PC-9 (cell line): Measurements from ENCODE around the gene GRAP. TPM values are rescaled to one million over a fixed set of nuclear protein-coding genes. Genes with fewer than 3 reads are reported as not detected.

ENCODE experiments used
- BruUV-seq: library from RNA; stranded (reverse); fragments of 400-500 nt; replicated peaks from 2 replicates; lab custom pipeline; 2021; lab: Mats Ljungman, UMichigan
- CTCF ChIA-PET: fragments of 300-600 bp; sonication (Branson Sonifier 250); formaldehyde crosslinking; loops from one replicate; lab custom pipeline; 2022; ENCODE audit warnings: antibody characterized with exemption; lab: Charles Lee
- POLR2A ChIA-PET: fragments of 300-600 bp; sonication (Branson Sonifier 250); formaldehyde crosslinking; loops from one replicate; lab custom pipeline; 2022; ENCODE audit warnings: antibody characterized with exemption; ENCODE audit not compliant: unreplicated experiment; lab: Charles Lee
- DNase-seq, 2 experiments: peaks; one replicate each; pipeline versions ENCODE4 v3.0.0 to v3.0.0-alpha.2; 2015 to 2022; ENCODE audit warnings: mixed read lengths in 1 of 2
- H2AFZ ChIP-seq: fragments of 200-600 bp; sonication (generic); 2 replicates; pipeline ENCODE4 v1.8.1; 2017; ENCODE audit warnings: antibody characterized with exemption
- H3F3A ChIP-seq: fragments of 200-600 bp; sonication (generic); 2 replicates; pipeline ENCODE4 v1.8.1; 2017; ENCODE audit warnings: antibody characterized with exemption, mild to moderate bottlenecking, low read depth; ENCODE audit not compliant: insufficient read depth
- H3K27ac ChIP-seq: fragments of 200-600 bp; sonication (generic); 2 replicates; pipeline ENCODE4 v1.6.1; 2016; ENCODE audit warnings: mixed run types
- H3K27me3 ChIP-seq: fragments of 200-600 bp; sonication (generic); 2 replicates; pipeline ENCODE4 v1.6.1; 2016; ENCODE audit warnings: low read depth, mixed run types; ENCODE audit not compliant: insufficient read depth
- H3K36me3 ChIP-seq: fragments of 200-600 bp; sonication (generic); 2 replicates; pipeline ENCODE4 v1.6.1; 2016; ENCODE audit warnings: low read depth, mixed run types
- H3K4me1 ChIP-seq: fragments of 200-600 bp; sonication (generic); replicated peaks from 2 replicates; pipeline ENCODE4 v1.6.1; 2016; ENCODE audit warnings: mixed run types; ENCODE audit not compliant: insufficient read depth
- H3K4me2 ChIP-seq: fragments of 200-600 bp; sonication (generic); 2 replicates; pipeline ENCODE4 v1.6.1; 2017; ENCODE audit warnings: mixed run types
- H3K4me3 ChIP-seq: fragments of 200-600 bp; sonication (generic); 2 replicates; pipeline ENCODE4 v1.6.1; 2016; ENCODE audit warnings: mixed run types
- H3K79me2 ChIP-seq: fragments of 200-600 bp; sonication (generic); 2 replicates; pipeline ENCODE4 v1.6.1; 2017; ENCODE audit warnings: low read depth, mixed run types
- H3K9me2 ChIP-seq: fragments of 200-600 bp; sonication (generic); 2 replicates; pipeline ENCODE4 v1.8.1; 2017; ENCODE audit warnings: mild to moderate bottlenecking; ENCODE audit not compliant: insufficient read depth
- H3K9me3 ChIP-seq: fragments of 200-600 bp; sonication (generic); 2 replicates; pipeline ENCODE4 v1.8.1; 2016; ENCODE audit warnings: low read depth; ENCODE audit not compliant: insufficient read depth
- H4K20me1 ChIP-seq: fragments of 200-600 bp; sonication (generic); 2 replicates; pipeline ENCODE4 v1.8.1; 2017; ENCODE audit not compliant: insufficient read depth
- EZH2 ChIP-seq: fragments of 200-600 bp; sonication (generic); IDR thresholded peaks from 2 replicates; pipeline ENCODE4 v1.8.0; 2017; ENCODE audit warnings: antibody characterized with exemption, low read depth
- intact Hi-C: fragments of 100-400 bp; cut with micrococcal nuclease; formaldehyde crosslinking; loops from one replicate; pipeline ENCODE4 v1.10.0; 2022; ENCODE audit not compliant: unreplicated experiment
- total RNA-seq: library from RNA; stranded (reverse); gene quantifications from 2 replicates; pipeline ENCODE4 v1.2.3, GENCODE V29; 2021
- TF ChIP-seq, protein P1 (sequence below): fragments of 200-600 bp; sonication (generic); conservative IDR thresholded peaks from 2 replicates; pipeline ENCODE4 v1.6.1; 2017; ENCODE audit warnings: mixed run types, antibody characterized with exemption, mild to moderate bottlenecking, moderate library complexity

Gene GRAP
- total RNA-seq, 1 experiment from 2014 or later: 0.48 TPM

DNA sequence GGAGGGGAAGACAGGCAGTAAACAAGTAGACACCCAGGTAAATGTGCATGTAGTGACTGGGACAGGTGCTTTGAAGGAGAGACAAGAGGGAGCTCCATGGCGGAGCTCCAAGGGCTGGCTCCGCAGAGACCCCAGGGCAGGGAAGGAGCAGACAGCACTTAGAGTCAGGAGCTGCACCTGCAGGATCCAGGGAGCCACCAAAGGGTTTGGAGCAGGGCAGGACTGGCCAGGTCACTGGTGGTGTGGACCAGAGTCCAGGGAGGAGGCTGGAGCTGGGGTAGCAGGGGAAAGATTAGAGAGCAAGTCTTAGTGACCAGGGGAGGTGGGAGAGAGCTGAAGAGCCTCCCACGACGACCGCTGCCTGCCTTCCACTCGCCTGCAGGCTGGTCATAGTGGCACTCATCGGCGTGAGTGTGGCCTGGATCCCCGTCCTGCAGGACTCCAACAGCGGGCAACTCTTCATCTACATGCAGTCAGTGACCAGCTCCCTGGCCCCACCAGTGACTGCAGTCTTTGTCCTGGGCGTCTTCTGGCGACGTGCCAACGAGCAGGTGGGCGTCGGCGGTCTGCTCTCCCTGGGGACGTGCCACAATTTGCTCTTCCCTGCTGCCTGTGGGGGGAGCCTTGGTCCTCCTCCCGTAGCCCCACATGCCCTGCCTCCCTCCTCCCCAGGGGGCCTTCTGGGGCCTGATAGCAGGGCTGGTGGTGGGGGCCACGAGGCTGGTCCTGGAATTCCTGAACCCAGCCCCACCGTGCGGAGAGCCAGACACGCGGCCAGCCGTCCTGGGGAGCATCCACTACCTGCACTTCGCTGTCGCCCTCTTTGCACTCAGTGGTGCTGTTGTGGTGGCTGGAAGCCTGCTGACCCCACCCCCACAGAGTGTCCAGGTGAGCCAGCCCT lies 27.5 kb downstream of the GRAP start:
- H3K4me3 ChIP-seq: no peak overlapping the region
- no peak for DNase-seq
- H3F3A ChIP-seq: peaks cover 15% of the 10 kb centered on the region; the same call in 1 of the 2 replicates
- H3K27me3 ChIP-seq: peaks cover 3% of the 10 kb centered on the region; the same call in 1 of the 2 replicates
- H4K20me1 ChIP-seq: no peaks in the 10 kb centered on the region
- intact Hi-C loops: no loop called here
- no peaks in the 10 kb centered on the region for H3K36me3 ChIP-seq
- H3K9me3 ChIP-seq: no peaks in the 10 kb centered on the region
- TF ChIP-seq, protein P1, sequence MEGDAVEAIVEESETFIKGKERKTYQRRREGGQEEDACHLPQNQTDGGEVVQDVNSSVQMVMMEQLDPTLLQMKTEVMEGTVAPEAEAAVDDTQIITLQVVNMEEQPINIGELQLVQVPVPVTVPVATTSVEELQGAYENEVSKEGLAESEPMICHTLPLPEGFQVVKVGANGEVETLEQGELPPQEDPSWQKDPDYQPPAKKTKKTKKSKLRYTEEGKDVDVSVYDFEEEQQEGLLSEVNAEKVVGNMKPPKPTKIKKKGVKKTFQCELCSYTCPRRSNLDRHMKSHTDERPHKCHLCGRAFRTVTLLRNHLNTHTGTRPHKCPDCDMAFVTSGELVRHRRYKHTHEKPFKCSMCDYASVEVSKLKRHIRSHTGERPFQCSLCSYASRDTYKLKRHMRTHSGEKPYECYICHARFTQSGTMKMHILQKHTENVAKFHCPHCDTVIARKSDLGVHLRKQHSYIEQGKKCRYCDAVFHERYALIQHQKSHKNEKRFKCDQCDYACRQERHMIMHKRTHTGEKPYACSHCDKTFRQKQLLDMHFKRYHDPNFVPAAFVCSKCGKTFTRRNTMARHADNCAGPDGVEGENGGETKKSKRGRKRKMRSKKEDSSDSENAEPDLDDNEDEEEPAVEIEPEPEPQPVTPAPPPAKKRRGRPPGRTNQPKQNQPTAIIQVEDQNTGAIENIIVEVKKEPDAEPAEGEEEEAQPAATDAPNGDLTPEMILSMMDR: no peak
- no peak for TF ChIP-seq EZH2
- H3K4me2 ChIP-seq: no peak overlapping the region
- H3K79me2 ChIP-seq: no peaks in the 10 kb centered on the region
- ChIA-PET CTCF (interaction anchor here (0.6 kb wide), 1 partner anchor 51 kb away, joined by 3 read pairs; no protein-coding TSS in a partner anchor), POLR2A (interaction anchor here (0.6 kb wide), 1 partner anchor 762 kb away, joined by 8 read pairs; no protein-coding TSS in a partner anchor)
- no peaks in the 10 kb centered on the region for H3K9me2 ChIP-seq
- no TSS peak for BruUV-seq
- H3K27ac ChIP-seq: no peak overlapping the region
- H3K4me1 ChIP-seq: no peaks in the 10 kb centered on the region
- H2AFZ ChIP-seq: no peak overlapping the region

DNA sequence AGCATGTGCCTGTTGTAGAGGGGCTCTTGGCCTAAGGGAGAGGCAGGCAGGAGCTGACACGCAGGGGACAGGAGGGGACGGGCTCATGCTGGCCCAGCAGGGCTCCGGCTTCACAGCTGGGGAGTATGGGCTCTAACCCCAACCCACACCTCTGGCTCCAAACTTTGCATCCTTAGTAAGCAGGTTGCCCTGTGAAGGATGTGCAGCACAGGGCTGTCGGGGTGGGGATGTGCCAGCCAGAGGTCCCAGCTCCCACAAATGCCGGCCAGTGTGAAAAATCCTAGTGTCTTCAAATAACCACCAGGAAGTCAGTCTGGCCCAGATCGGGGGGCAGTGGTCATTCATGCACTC lies 28.2 kb downstream of the GRAP start:
- DNase-seq: no peak
- H2AFZ ChIP-seq: no peak overlapping the region
- TF ChIP-seq, protein P1: no peak
- TF ChIP-seq EZH2: no peak
- H3K36me3 ChIP-seq: no peaks in the 10 kb centered on the region
- no peaks in the 10 kb centered on the region for H3K9me2 ChIP-seq
- H3K27me3 ChIP-seq: peaks cover 3% of the 10 kb centered on the region; the same call in 1 of the 2 replicates
- no TSS peak for BruUV-seq
- ChIA-PET CTCF (no interaction called here), POLR2A (interaction anchor here (0.6 kb wide), 1 partner anchor 762 kb away, joined by 8 read pairs; no protein-coding TSS in a partner anchor)
- intact Hi-C loops: no loop called here
- H4K20me1 ChIP-seq: no peaks in the 10 kb centered on the region
- no peaks in the 10 kb centered on the region for H3K9me3 ChIP-seq
- no peaks in the 10 kb centered on the region for H3K79me2 ChIP-seq
- H3K4me3 ChIP-seq: no peak overlapping the region
- peaks cover 15% of the 10 kb centered on the region; the same call in 1 of the 2 replicates for H3F3A ChIP-seq
- no peak overlapping the region for H3K27ac ChIP-seq
- no peaks in the 10 kb centered on the region for H3K4me1 ChIP-seq
- no peak overlapping the region for H3K4me2 ChIP-seq

DNA sequence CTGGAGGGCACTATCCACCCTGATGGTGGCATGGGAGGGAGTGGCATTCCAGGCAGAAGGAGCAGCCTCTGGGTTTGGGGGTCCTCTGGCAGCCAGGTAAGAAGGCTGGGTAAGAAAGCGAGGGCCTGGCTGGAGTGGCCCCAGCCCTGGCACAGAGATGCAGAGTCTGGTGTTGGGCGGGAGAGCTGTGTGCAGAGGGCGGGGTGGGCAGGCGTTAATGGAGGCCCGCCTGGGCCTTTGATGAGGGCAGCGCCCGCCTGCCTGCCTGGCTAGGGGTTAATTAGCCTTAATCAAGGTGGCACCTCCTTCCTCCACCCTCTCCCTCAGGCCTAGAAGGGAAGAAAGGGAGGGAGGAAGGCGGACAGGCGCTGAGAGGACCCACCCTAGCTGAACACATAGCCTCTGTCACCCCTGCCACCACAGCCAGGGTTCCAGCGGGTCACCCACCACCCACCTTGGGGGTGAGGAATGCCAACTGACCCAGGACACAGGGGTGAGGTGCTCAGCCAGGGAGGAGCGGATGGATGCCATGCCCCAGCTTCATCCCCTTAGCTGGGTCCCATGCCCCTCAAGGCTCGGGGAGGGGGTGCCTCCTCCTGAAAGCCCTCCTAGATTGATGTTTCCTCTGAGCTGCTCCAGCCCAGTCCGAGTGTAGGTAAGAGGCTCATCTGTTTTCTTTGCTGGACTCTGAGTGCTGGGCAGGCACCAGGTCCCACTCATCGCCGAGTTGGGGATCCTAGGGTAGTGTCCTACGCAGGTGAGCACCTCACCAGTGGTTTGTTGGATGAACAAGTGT lies 28.8 kb downstream of the GRAP start:
- no peaks in the 10 kb centered on the region for H4K20me1 ChIP-seq
- H3K36me3 ChIP-seq: no peaks in the 10 kb centered on the region
- H3K9me3 ChIP-seq: no peaks in the 10 kb centered on the region
- intact Hi-C loops: no loop called here
- H3K27me3 ChIP-seq: peaks cover 3% of the 10 kb centered on the region; the same call in 1 of the 2 replicates
- no TSS peak for BruUV-seq
- peaks cover 13% of the 10 kb centered on the region; the same call in 1 of the 2 replicates for H3F3A ChIP-seq
- H3K9me2 ChIP-seq: no peaks in the 10 kb centered on the region
- no peak for DNase-seq
- H3K27ac ChIP-seq: no peak overlapping the region
- H3K4me1 ChIP-seq: no peaks in the 10 kb centered on the region
- no peak overlapping the region for H3K4me3 ChIP-seq
- ChIA-PET CTCF (no interaction called here), POLR2A (no interaction called here)
- no peak overlapping the region for H3K4me2 ChIP-seq
- no peaks in the 10 kb centered on the region for H3K79me2 ChIP-seq
- TF ChIP-seq EZH2: no peak
- TF ChIP-seq, protein P1: no peak
- H2AFZ ChIP-seq: no peak overlapping the region
